HUES48 (cell line): ENCODE data around the gene HPX.
A peak's percentile ranks its signal among the peaks of the same experiment; 100 is the strongest.

ENCODE experiments used
- H3K27ac ChIP-seq: one replicate; pipeline ENCODE4 v1.7.0; 2013; ENCODE audit warnings: low read depth, low read length, inconsistent platforms
- H3K27me3 ChIP-seq: 2 replicates; pipeline ENCODE4 v1.6.1; 2013; ENCODE audit warnings: mild to moderate bottlenecking, low read length; ENCODE audit not compliant: control insufficient read depth, insufficient read depth
- H3K36me3 ChIP-seq: 2 replicates; pipeline ENCODE4 v1.6.1; 2013; ENCODE audit warnings: low read length; ENCODE audit not compliant: control insufficient read depth, insufficient read depth
- H3K4me1 ChIP-seq: 2 replicates; pipeline ENCODE4 v1.6.1; 2013; ENCODE audit warnings: mild to moderate bottlenecking, low read length; ENCODE audit not compliant: control insufficient read depth, insufficient read depth
- H3K4me3 ChIP-seq: 2 replicates; pipeline ENCODE4 v1.5.1; 2013; ENCODE audit warnings: mild to moderate bottlenecking, low read depth, low read length
- H3K9ac ChIP-seq: 2 replicates; pipeline ENCODE4 v1.6.1; 2013; ENCODE audit warnings: mild to moderate bottlenecking, low read depth, low read length, moderate library complexity
- H3K9me3 ChIP-seq: 2 replicates; pipeline ENCODE4 v1.6.1; 2013; ENCODE audit warnings: low read length; ENCODE audit not compliant: control insufficient read depth, insufficient read depth

The HPX gene

GRCh38 chr11:6481012-6481923, 40.5 kb upstream of the HPX start, which contains the start of the genes ARFIP2 and TIMM10B:
ARFIP2 (minus strand) TSS chr11:6481331; CDS start chr11:6480421, 910 bp downstream.
TIMM10B (plus strand) TSS chr11:6481501; CDS start chr11:6481517, 16 bp downstream.
- peak within 1 kb of the TSS; percentile 95 for H3K27ac ChIP-seq
- no peaks in the 10 kb centered on the region for H3K27me3 ChIP-seq
- peak within 1 kb of the TSS; percentile 100 for H3K4me3 ChIP-seq
- peaks cover 76% of the 10 kb centered on the region for H3K36me3 ChIP-seq
- peak within 1 kb of the TSS; percentile 95 for H3K9ac ChIP-seq
- no peaks in the 10 kb centered on the region for H3K9me3 ChIP-seq
- peaks cover 12% of the 10 kb centered on the region for H3K4me1 ChIP-seq

GRCh38 chr11:6480299-6480914, 39.6 kb upstream of the HPX start:
- Histone ChIP-seq H3K27ac (peak overlapping the region; percentile 95), H3K36me3 (peaks cover 68% of the 10 kb centered on the region), H3K4me1 (peaks cover 12% of the 10 kb centered on the region), H3K9ac (peak overlapping the region; percentile 92), H3K9me3 (no peaks in the 10 kb centered on the region), H3K4me3 (peak overlapping the region; percentile 100), H3K27me3 (no peaks in the 10 kb centered on the region)

DNA sequence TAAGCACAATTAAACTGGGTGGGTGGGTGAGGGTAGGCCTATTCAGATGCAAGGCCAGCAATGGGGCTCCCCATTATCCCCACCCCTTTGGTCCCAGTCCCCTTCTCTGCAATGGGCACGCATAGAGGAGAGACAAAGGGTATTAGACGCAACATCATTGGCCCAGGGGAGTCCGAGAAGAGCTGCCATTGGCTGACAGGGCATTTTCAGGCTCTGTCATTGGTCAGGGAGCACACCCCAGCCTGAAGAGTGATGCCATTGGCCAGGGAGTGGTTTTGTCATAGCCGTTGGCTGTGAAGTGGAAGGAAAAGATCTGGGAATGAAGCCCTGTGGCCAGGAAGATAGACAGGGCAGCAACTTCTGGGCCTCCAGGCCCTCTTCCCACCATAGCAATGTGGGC, 35.8 kb upstream of the HPX start:
- Histone ChIP-seq H3K27me3 (no peaks in the 10 kb centered on the region; the same call in 1 of the 2 replicates), H3K9me3 (no peaks in the 10 kb centered on the region), H3K4me1 (peaks cover 24% of the 10 kb centered on the region), H3K4me3 (no peak overlapping the region), H3K36me3 (peaks cover 36% of the 10 kb centered on the region), H3K9ac (no peak overlapping the region), H3K27ac (no peak overlapping the region)

GRCh38 chr11:6475936-6476335, 35.1 kb upstream of the HPX start:
- Histone ChIP-seq H3K9ac (no peak overlapping the region), H3K27ac (no peak overlapping the region), H3K4me3 (no peak overlapping the region), H3K36me3 (peaks cover 36% of the 10 kb centered on the region), H3K4me1 (peaks cover 24% of the 10 kb centered on the region), H3K9me3 (no peaks in the 10 kb centered on the region), H3K27me3 (peaks cover 2% of the 10 kb centered on the region; the same call in 1 of the 2 replicates)

- Histone ChIP-seq H3K9me3 (no peaks in the 10 kb centered on the region), H3K36me3 (peaks cover 35% of the 10 kb centered on the region), H3K27ac (peak overlapping the region; percentile 86), H3K27me3 (peaks cover 2% of the 10 kb centered on the region; the same call in 1 of the 2 replicates), H3K4me3 (peak overlapping the region; percentile 67), H3K9ac (no peak overlapping the region), H3K4me1 (peaks cover 18% of the 10 kb centered on the region)
Measured at GRCh38 chr11:6474806-6475500, 34.2 kb upstream of the HPX start.

GRCh38 chr11:6474413-6474792, 33.6 kb upstream of the HPX start:
- H3K27ac ChIP-seq, result peak overlapping the region; percentile 86
- H3K4me1 ChIP-seq, result peaks cover 21% of the 10 kb centered on the region
- H3K9me3 ChIP-seq, result no peaks in the 10 kb centered on the region
- peaks cover 2% of the 10 kb centered on the region; the same call in 1 of the 2 replicates for H3K27me3 ChIP-seq
- peaks cover 29% of the 10 kb centered on the region for H3K36me3 ChIP-seq
- H3K4me3 ChIP-seq, result peak overlapping the region; percentile 67
- H3K9ac ChIP-seq, result peak overlapping the region; percentile 73

GRCh38 chr11:6473451-6474412, 32.9 kb upstream of the HPX start, which contains the start of gene TRIM3:
TRIM3 (minus strand) TSS chr11:6473941; CDS start chr11:6465695, 8,246 bp downstream.
- H3K4me3 ChIP-seq, result peak within 1 kb of the TSS; percentile 92
- H3K36me3 ChIP-seq, result peaks cover 22% of the 10 kb centered on the region
- H3K27me3 ChIP-seq, result peaks cover 2% of the 10 kb centered on the region; the same call in 1 of the 2 replicates
- H3K9ac ChIP-seq, result peak within 1 kb of the TSS; percentile 73
- H3K9me3 ChIP-seq, result no peaks in the 10 kb centered on the region
- H3K27ac ChIP-seq, result peak within 1 kb of the TSS; percentile 86
- peaks cover 25% of the 10 kb centered on the region for H3K4me1 ChIP-seq

- Histone ChIP-seq H3K4me1 (peaks cover 27% of the 10 kb centered on the region), H3K9me3 (no peaks in the 10 kb centered on the region), H3K36me3 (peaks cover 15% of the 10 kb centered on the region), H3K27ac (no peak overlapping the region), H3K27me3 (peaks cover 2% of the 10 kb centered on the region; the same call in 1 of the 2 replicates), H3K4me3 (peak overlapping the region; percentile 92; the same call in 1 of the 2 replicates), H3K9ac (no peak overlapping the region)
Measured at GRCh38 chr11:6472934-6473333, 32.1 kb upstream of the HPX start.

DNA sequence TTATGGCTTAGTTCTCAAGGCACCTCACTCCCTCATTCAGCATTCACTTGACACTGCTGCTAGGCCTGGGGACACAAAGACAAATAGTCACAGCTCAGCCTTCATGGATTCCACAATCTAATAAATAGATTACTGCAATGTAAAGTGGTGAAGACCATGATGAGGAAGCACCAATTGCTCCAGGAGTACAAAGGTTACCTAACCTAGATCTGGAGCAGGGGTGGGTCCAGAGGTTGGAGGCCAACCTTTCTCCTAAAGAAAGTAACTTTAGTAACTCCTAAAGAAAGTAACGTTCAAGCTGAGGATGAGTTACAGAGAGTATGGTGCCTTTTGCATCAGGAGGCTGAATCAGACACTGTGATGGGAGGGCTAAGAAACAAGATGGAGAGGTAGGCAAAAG, 28.8 kb upstream of the HPX start:
- H3K9ac ChIP-seq, result no peak overlapping the region
- H3K36me3 ChIP-seq, result no peaks in the 10 kb centered on the region
- no peak overlapping the region for H3K4me3 ChIP-seq
- H3K27ac ChIP-seq, result no peak overlapping the region
- H3K9me3 ChIP-seq, result no peaks in the 10 kb centered on the region
- peaks cover 18% of the 10 kb centered on the region for H3K4me1 ChIP-seq
- H3K27me3 ChIP-seq, result peaks cover 2% of the 10 kb centered on the region; the same call in 1 of the 2 replicates
